Umbilical cord (tissue), 2 donors: ENCODE measurements around the gene UBE2K. TPM values are rescaled to one million over a fixed set of nuclear protein-coding genes. Genes with fewer than 3 reads are reported as not detected.
"Not testable (repeated sequence)": the region's sequence is repeated elsewhere in the genome, so short reads cannot be mapped to it uniquely, and the experiment has no call there.

Experiments used
- DNase-seq: peaks from one replicate; pipeline ENCODE4 v3.0.0-alpha.2; 2015; ENCODE audit warnings: low spot score
- total RNA-seq: library from RNA; depleted of rRNA; stranded (reverse); fragments of >200 nt; gene quantifications from one replicate; pipeline ENCODE4 v1.2.3, GENCODE V29; 2014; ENCODE audit warnings: low replicate concordance; ENCODE audit not compliant: insufficient read depth

UBE2K gene
- total RNA-seq, 1 donor from 2014 or later: 22.9 TPM

GRCh38 chr4:39721788-39722187 lies 23.9 kb downstream of the UBE2K start:
- DNase-seq: no peak

- no peak for DNase-seq
Measured at GRCh38 chr4:39729557-39729956, 31.6 kb downstream of the UBE2K start.

- DNase-seq: no peak
Measured at GRCh38 chr4:39730072-39730471, 32.1 kb downstream of the UBE2K start.

GRCh38 chr4:39731908-39732307 lies 34.0 kb downstream of the UBE2K start:
- DNase-seq: no peak

DNA sequence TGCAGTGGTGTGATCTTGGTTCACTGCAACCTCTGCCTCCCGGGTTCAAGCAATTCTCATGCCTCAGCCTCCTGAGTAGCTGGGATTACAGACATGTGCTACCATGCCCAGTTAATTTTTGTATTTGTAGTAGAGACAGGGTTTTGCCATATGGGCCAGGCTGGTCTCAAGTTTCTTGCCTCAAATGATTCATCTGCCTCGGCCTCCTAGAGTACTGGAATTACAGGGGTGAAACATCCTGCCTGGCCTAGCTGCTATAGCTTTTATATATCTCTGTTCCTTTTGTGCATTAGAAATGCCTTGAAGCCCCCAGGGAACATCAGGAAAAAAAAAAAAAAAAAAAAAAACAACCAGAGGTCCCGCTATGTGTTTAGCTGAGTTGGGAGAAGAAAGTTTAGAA lies 34.8 kb downstream of the UBE2K start:
- DNase-seq: no peak

- DNase-seq: not testable (repeated sequence)
Measured at GRCh38 chr4:39739591-39739990, 41.7 kb downstream of the UBE2K start.

DNA sequence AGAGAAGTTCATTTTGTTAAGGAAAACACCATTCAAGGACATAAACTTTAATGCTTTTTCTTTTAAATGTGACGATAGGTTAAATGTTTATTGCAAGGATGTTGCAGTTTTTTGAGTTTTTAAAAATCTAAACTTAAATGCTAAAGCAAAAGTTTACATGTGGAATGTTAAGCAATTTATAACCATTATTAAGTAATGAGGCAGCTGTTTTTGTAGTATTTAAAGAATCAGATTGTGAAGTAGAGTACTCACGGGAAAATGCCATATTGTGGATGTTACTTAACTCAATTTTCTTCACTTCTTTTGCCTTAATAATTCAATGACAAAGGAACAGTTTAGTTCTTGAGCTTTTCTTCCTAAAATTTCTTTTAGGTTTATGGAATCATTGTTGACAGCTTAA lies 43.5 kb downstream of the UBE2K start:
- no peak for DNase-seq

GRCh38 chr4:39745920-39746319 lies 48.0 kb downstream of the UBE2K start:
- no peak for DNase-seq

GRCh38 chr4:39750216-39750615 lies 52.3 kb downstream of the UBE2K start:
- DNase-seq: peak; percentile 5

GRCh38 chr4:39754309-39754708 lies 56.4 kb downstream of the UBE2K start:
- DNase-seq: peak; percentile 8

DNA sequence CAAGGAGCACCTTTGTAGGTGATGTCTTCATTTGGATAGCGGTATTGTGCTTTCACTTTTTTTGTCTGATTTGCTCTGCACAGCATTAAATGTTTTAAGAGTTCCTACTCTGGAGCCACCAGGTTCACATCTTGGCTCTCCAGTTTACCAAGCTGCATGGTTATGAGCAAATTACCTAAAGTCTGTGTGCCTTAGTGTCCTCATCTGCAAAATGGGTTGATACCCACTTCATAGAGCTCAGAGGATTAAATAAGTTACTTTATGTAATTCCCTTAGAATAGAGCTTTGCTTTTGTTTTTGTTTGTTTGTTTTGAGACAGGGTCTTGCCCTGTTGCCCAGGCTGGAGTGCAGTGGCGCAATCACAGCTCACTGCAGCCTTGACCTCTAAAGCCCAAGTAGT lies 58.2 kb downstream of the UBE2K start:
- DNase-seq: no peak

GRCh38 chr4:39758176-39758575 lies 60.2 kb downstream of the UBE2K start:
- no peak for DNase-seq

DNA sequence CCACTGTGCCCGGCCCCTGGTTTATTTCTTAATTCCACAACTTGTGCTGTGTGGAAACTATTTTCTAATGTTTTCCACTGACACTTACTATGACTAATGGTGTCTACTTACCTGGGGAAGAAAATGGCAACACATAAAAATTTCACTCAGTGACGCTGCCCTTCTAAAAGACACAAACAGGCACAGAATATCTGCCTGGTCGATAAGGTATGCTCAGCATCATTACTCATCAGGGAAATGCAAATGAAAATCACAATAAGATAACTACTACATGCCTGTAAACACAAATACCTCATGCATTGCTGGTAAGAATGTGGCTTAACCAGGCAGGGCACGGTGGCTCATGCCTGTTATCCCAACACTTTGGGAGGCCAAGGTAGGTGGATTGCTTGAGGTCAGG lies 61.6 kb downstream of the UBE2K start:
- no peak for DNase-seq

GRCh38 chr4:39761005-39761667 lies 63.2 kb downstream of the UBE2K start:
- no peak for DNase-seq

GRCh38 chr4:39763714-39764572 lies 66.0 kb downstream of the UBE2K start:
- no peak for DNase-seq

GRCh38 chr4:39770005-39770404 lies 72.1 kb downstream of the UBE2K start:
- DNase-seq: no peak

- DNase-seq: no peak
Measured at GRCh38 chr4:39770471-39770870, 72.5 kb downstream of the UBE2K start.

- DNase-seq: no peak
Measured at GRCh38 chr4:39770969-39771724, 73.2 kb downstream of the UBE2K start.

GRCh38 chr4:39781988-39782387 lies 84.1 kb downstream of the UBE2K start:
- not testable (repeated sequence) for DNase-seq

DNA sequence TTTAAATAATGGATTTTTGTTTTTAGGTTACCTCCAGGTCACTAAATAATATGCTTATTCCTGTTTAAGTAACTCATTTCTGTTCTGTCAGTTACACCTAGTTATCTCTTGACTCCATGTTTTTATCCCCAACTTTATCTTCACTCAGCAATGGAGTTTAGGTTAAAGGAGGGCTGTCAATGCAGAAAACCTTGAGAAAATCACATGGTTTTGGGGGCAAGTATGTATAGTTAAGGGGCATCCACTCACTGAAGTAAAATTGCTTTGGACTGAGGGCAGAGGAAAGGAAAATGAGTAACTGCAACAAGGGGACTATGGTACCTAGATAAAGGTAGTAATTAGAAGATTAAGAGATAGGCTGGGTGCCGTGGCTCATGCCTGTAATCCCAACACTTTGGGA lies 87.1 kb downstream of the UBE2K start:
- DNase-seq: no peak

- DNase-seq: no peak
Measured at GRCh38 chr4:39786838-39787237, 88.9 kb downstream of the UBE2K start.

- no peak for DNase-seq
Measured at GRCh38 chr4:39792128-39792527, 94.2 kb downstream of the UBE2K start.
